Right ventricle myocardium inferior (tissue), 1 donor: ENCODE measurements around the gene ANKS1A. TPM values are rescaled to one million over a fixed set of nuclear protein-coding genes. Genes with fewer than 3 reads are reported as not detected.
"Not testable (repeated sequence)": the region's sequence is repeated elsewhere in the genome, so short reads cannot be mapped to it uniquely, and the experiment has no call there.

Experiments used
- ATAC-seq: fragments of 200-7000 bp; cut with Tn5 transposase; one replicate; pipeline ENCODE4 v1.9.1; 2020; ENCODE audit warnings: mild to moderate bottlenecking, moderate library complexity
- DNase-seq: peaks from one replicate; pipeline ENCODE4 v3.0.0; 2021; ENCODE audit errors: missing footprints
- intact Hi-C: fragments of 100-400 bp; cut with DNase I; formaldehyde crosslinking; loops from one replicate; pipeline ENCODE4 v1.11.0; 2022
- total RNA-seq: library from RNA; stranded (reverse); fragmentation: NEBNext Ultra II Directional; extraction: Animal tissue kit (Norgen Biotek cat#: 25700); gene quantifications from one replicate; pipeline ENCODE4 v1.2.1, GENCODE V29; 2021
- donor health status: DM: no; HTN: yes; CAD: no; lungs with severe emphysema.

The ANKS1A gene
- total RNA-seq, 1 donor from 2014 or later = 26.8 TPM

GRCh38 chr6:35138191-35138590, 249.1 kb downstream of the ANKS1A start:
- intact Hi-C loops, ATAC-seq, DNase-seq: not testable (repeated sequence)

GRCh38 chr6:35139470-35139869, 250.4 kb downstream of the ANKS1A start:
- DNase-seq (no peak), ATAC-seq (no peak)
- intact Hi-C loops = no loop called here

- DNase-seq (no peak), ATAC-seq (peak; percentile 68)
- intact Hi-C loops = loop anchor here (1.0 to 5.0 kb wide), 2 partner anchors 154 to 273 kb away; no protein-coding TSS in a partner anchor
Observed at GRCh38 chr6:35139924-35140638, 251.0 kb downstream of the ANKS1A start.

GRCh38 chr6:35140639-35141006, 251.6 kb downstream of the ANKS1A start:
- intact Hi-C loops = loop anchor here (1.0 to 5.0 kb wide), 2 partner anchors 154 to 273 kb away; no protein-coding TSS in a partner anchor
- DNase-seq (no peak), ATAC-seq (no peak)

Other genes starting within 250 kb of the ANKS1A start
- 143 TPM for gene ILRUN, start 192.5 kb upstream of the ANKS1A start, total RNA-seq
- 174 TPM for gene SNRPC, start 131.8 kb upstream of the ANKS1A start, total RNA-seq
- 17.1 TPM for gene BLTP3A, start 97.2 kb upstream of the ANKS1A start, total RNA-seq
- gene TAF11, start 1.2 kb upstream of the ANKS1A start, total RNA-seq = 16.7 TPM